ENCODE results near the gene TSPAN18.

DNA sequence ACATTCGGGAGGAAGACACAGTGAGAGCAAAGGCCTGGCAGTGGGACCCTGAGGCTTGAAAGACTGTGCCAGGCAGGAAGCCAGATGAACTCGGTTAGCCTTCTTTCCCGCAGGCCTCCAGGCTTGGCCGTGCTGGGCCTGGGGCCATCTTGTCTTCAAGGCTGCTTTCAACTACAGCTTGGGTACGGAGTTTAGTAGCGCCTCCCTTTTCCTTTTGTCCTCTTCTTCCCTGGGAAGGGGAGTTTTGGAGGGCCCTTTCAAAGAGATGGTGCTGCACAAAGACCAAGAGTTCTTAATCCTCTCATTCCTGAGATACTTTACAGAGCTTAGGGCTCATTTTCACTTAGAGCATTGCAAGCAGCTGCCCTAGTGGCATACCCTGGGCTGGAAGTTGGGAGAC, 136.5 kb downstream of the TSPAN18 start:
- TF ChIP-seq, protein P1, sequence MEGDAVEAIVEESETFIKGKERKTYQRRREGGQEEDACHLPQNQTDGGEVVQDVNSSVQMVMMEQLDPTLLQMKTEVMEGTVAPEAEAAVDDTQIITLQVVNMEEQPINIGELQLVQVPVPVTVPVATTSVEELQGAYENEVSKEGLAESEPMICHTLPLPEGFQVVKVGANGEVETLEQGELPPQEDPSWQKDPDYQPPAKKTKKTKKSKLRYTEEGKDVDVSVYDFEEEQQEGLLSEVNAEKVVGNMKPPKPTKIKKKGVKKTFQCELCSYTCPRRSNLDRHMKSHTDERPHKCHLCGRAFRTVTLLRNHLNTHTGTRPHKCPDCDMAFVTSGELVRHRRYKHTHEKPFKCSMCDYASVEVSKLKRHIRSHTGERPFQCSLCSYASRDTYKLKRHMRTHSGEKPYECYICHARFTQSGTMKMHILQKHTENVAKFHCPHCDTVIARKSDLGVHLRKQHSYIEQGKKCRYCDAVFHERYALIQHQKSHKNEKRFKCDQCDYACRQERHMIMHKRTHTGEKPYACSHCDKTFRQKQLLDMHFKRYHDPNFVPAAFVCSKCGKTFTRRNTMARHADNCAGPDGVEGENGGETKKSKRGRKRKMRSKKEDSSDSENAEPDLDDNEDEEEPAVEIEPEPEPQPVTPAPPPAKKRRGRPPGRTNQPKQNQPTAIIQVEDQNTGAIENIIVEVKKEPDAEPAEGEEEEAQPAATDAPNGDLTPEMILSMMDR (IDR thresholded peaks at IDR 0.05; ENCODE audit: low read depth, low read length), result no peak
- TF ChIP-seq EZH2phosphoT487 (IDR thresholded peaks at IDR 0.05; ENCODE audit: low read depth), result no peak

All from OCI-LY3 (cell line).